Measurements from ENCODE around the gene COQ2. TPM values are rescaled to one million over a fixed set of nuclear protein-coding genes. Genes with fewer than 3 reads are reported as not detected.
A peak's percentile ranks its signal among the peaks of the same experiment; 100 is the strongest.
"Not testable (repeated sequence)": the region's sequence is repeated elsewhere in the genome, so short reads cannot be mapped to it uniquely, and the experiment has no call there.

The COQ2 gene
- total RNA-seq, 3 donors from 2014 or later (not counting 1 experiment from before 2014, with no cell fraction given), result 4.7 to 9.7 (median 7.0) TPM

DNA sequence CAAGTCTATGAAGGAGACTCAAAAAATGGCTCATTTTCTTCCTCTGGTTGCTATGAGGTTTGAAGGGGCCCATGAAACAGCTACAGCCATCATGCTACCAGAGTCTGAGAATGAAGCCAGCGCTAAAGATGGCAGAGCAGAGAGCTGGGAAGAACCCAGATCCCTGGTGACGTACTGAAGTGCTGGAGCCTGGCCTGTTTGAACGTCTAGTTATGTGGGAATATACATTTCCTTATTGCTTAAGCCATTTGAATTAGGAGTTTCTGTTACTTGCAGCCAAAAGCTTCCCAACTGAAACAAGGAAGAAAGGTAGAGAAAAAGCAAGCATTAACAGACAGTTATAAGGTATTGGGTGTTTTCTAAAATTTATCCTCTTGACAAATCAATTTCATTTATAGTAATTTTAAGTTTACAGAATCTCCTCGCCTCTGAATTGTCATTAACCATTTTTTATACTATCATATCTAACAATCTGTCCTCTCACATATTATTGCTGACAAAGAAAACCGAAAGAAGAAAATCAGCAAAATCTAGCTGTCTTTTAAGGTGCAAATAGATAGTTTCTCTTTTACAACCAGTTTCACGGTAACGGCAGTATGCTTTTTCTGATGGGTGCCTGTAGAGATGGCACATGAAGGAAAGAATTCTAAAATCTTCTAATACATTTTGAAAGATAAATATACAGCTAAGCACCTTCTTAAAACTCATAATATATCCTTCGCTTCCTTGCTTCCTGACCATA lies 8.9 kb upstream of the COQ2 start:
- intact Hi-C loops (cut with micrococcal nuclease), result no loop called here
- H3K9me3 Mint-ChIP-seq, result no peaks in the 10 kb centered on the region
- WGBS (ENCODE audit: insufficient coverage), result 64% methylated on average over 5 of the region's 8 CpGs
- no peak overlapping the region for H3K4me3 Mint-ChIP-seq
- H3K4me3 ChIP-seq (ENCODE audit: low read length), result no peak overlapping the region
- no peak overlapping the region for H3K27ac ChIP-seq (ENCODE audit: low read length)
- no peaks in the 10 kb centered on the region for H3K27me3 ChIP-seq (ENCODE audit: control insufficient read depth, insufficient read depth, low read length)
- H3K4me1 ChIP-seq (ENCODE audit: control insufficient read depth, insufficient read depth, low read length), result peaks cover 5% of the 10 kb centered on the region
- no peaks in the 10 kb centered on the region for H3K36me3 ChIP-seq (ENCODE audit: control insufficient read depth, insufficient read depth, low read length)
- H3K27me3 Mint-ChIP-seq (ENCODE audit: low read depth in 2 of 2), result no peaks in the 10 kb centered on the region
- ATAC-seq (no peak), DNase-seq (no peak)
- H3K9me3 ChIP-seq (ENCODE audit: control insufficient read depth, insufficient read depth, low read length), result no peaks in the 10 kb centered on the region
- no peaks in the 10 kb centered on the region for H3K36me3 Mint-ChIP-seq
- no peak overlapping the region for H3K27ac Mint-ChIP-seq
- TF ChIP-seq, protein P1, sequence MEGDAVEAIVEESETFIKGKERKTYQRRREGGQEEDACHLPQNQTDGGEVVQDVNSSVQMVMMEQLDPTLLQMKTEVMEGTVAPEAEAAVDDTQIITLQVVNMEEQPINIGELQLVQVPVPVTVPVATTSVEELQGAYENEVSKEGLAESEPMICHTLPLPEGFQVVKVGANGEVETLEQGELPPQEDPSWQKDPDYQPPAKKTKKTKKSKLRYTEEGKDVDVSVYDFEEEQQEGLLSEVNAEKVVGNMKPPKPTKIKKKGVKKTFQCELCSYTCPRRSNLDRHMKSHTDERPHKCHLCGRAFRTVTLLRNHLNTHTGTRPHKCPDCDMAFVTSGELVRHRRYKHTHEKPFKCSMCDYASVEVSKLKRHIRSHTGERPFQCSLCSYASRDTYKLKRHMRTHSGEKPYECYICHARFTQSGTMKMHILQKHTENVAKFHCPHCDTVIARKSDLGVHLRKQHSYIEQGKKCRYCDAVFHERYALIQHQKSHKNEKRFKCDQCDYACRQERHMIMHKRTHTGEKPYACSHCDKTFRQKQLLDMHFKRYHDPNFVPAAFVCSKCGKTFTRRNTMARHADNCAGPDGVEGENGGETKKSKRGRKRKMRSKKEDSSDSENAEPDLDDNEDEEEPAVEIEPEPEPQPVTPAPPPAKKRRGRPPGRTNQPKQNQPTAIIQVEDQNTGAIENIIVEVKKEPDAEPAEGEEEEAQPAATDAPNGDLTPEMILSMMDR (IDR thresholded peaks at IDR 0.05), result no peak
- peaks cover 13 to 14% of the 10 kb centered on the region in 2 donors for H3K4me1 Mint-ChIP-seq

DNA sequence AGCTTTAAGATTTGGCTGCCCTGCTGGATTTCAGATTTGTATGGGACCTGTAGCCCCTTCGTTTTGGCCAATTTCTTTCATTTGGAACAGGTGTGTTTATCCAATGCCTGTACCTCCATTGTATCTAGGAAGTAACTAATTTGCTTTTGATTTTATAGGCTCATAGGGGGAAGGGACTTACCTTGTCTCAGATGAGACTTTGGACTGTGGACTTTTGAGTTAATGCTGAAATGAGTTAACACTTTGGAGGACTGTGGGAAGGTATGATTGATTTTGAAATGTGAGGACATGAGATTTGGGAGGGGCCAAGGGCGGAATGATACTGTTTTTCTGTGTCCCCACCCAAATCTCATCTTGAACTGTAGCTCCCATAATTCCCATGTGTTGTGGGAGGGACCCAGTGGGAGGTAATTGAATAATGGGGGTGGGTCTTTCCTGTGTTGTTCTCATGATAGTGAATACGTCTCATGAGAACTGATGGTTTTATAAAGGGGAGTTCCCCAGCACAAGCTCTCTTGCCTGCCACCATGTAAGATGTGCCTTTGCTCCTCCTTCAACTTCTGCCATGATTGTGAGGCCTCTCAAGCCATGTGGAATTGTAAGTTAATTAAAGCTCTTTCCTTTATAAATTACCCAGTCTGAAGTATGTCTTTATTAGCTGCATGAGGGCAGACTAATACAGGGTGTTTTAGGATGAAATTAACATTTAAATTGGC lies 5.6 kb upstream of the COQ2 start:
- H3K27me3 Mint-ChIP-seq (ENCODE audit: low read depth in 2 of 2); H3K36me3 Mint-ChIP-seq; H3K36me3 ChIP-seq (ENCODE audit: control insufficient read depth, insufficient read depth, low read length); H3K4me3 ChIP-seq (ENCODE audit: low read length); DNase-seq; H3K4me1 Mint-ChIP-seq; H3K27me3 ChIP-seq (ENCODE audit: control insufficient read depth, insufficient read depth, low read length); H3K4me1 ChIP-seq (ENCODE audit: control insufficient read depth, insufficient read depth, low read length); intact Hi-C loops (cut with micrococcal nuclease); H3K27ac Mint-ChIP-seq; H3K9me3 ChIP-seq (ENCODE audit: control insufficient read depth, insufficient read depth, low read length); ATAC-seq; H3K9me3 Mint-ChIP-seq; H3K27ac ChIP-seq (ENCODE audit: low read length); H3K4me3 Mint-ChIP-seq: not testable (repeated sequence)
- WGBS (ENCODE audit: insufficient coverage), result 90% methylated on average over 2 of the region's 3 CpGs

DNA sequence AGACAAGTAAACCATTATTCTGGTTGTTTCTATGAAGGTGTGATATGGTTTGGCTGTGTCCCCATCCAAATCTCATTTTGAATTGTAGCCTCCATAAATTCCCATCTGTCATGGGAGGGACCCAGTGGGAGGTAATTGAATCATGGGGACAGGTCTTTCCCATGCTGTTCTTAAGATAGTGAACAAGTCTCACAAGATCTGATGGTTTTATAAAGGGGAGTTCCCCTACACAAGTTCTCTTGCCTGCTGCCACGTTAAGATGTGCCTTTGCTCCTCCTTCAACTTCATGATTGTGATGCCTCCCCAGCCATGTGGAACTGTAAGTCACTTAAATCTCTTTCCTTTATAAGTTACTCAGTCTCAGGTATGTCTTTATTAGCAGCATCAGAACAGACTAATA lies 3.8 kb upstream of the COQ2 start:
- H3K27me3 Mint-ChIP-seq (ENCODE audit: low read depth in 2 of 2); H3K9me3 ChIP-seq (ENCODE audit: control insufficient read depth, insufficient read depth, low read length); H3K36me3 ChIP-seq (ENCODE audit: control insufficient read depth, insufficient read depth, low read length); ATAC-seq; H3K27ac Mint-ChIP-seq; H3K27me3 ChIP-seq (ENCODE audit: control insufficient read depth, insufficient read depth, low read length); H3K9me3 Mint-ChIP-seq; DNase-seq; H3K4me3 Mint-ChIP-seq; H3K4me3 ChIP-seq (ENCODE audit: low read length); H3K4me1 ChIP-seq (ENCODE audit: control insufficient read depth, insufficient read depth, low read length); H3K36me3 Mint-ChIP-seq; H3K27ac ChIP-seq (ENCODE audit: low read length): not testable (repeated sequence)
- WGBS (ENCODE audit: insufficient coverage), result 0% methylated on average over 1 of the region's 1 CpG
- H3K4me1 Mint-ChIP-seq, result peaks cover 18% of the 10 kb centered on the region in 2 donors
- intact Hi-C loops (cut with micrococcal nuclease), result loop anchor here (10.0 kb wide), 2 partner anchors 434 to 824 kb away; no protein-coding TSS in a partner anchor

DNA sequence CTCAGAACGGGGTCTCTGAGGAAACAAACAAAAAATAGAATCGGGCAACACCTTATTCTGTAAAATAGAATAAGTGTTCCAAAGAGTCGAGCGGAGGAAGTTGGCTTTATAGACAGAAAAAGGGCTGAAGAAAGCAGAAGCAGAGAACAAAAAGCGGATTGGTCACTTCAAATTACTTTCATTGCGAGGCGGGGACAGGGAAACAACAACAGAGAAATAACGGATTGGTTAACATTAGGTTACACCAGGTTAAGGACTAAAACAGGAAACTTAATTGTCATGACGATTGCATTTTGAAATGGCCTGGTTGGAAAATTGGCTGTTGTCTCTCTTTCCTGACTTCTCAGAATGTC lies 433 bp upstream of the COQ2 start:
- peak overlapping the region; percentile 96 for H3K4me3 Mint-ChIP-seq

More for the DNA sequence above, 433 bp upstream of the COQ2 start:
- peaks cover 12% of the 10 kb centered on the region for H3K4me1 ChIP-seq (ENCODE audit: control insufficient read depth, insufficient read depth, low read length)
- ATAC-seq, result peak; percentile 20 to 51 (median 29)
- no peaks in the 10 kb centered on the region for H3K27me3 ChIP-seq (ENCODE audit: control insufficient read depth, insufficient read depth, low read length)
- H3K36me3 ChIP-seq (ENCODE audit: control insufficient read depth, insufficient read depth, low read length), result no peaks in the 10 kb centered on the region
- no peaks in the 10 kb centered on the region for H3K9me3 ChIP-seq (ENCODE audit: control insufficient read depth, insufficient read depth, low read length)
- TF ChIP-seq, protein P1 (IDR thresholded peaks at IDR 0.05), result no peak
- DNase-seq, result peak in 1 of 2 donors; percentile 61
- H3K4me1 Mint-ChIP-seq, result peaks cover 33 to 37% of the 10 kb centered on the region in 2 donors
- H3K36me3 Mint-ChIP-seq, result no peaks in the 10 kb centered on the region
- intact Hi-C loops (cut with micrococcal nuclease), result loop anchor here (2.0 to 10.0 kb wide), 3 partner anchors 170 to 820 kb away; partner anchors contain the start of gene HELQ
- H3K9me3 Mint-ChIP-seq, result no peaks in the 10 kb centered on the region
- peak overlapping the region; percentile 80 for H3K27ac ChIP-seq (ENCODE audit: low read length)
- peak overlapping the region; percentile 81 for H3K4me3 ChIP-seq (ENCODE audit: low read length)
- H3K27me3 Mint-ChIP-seq (ENCODE audit: low read depth in 2 of 2), result no peaks in the 10 kb centered on the region
- WGBS (ENCODE audit: insufficient coverage), result 0% methylated on average over 9 of the region's 9 CpGs
- H3K27ac Mint-ChIP-seq, result peak overlapping the region; percentile 97 to 98
